B cell (primary cell): ENCODE measurements around the gene PALM3. TPM values are rescaled to one million over a fixed set of nuclear protein-coding genes. Genes with fewer than 3 reads are reported as not detected.
A peak's percentile ranks its signal among the peaks of the same experiment; 100 is the strongest.

Experiments
- ATAC-seq: fragments of 200-7000 bp; cut with Tn5 transposase; one replicate; pipeline ENCODE4 v1.10.0; 2021; ENCODE audit warnings: low read depth, mild to moderate bottlenecking, moderate number of reproducible peaks, moderate library complexity
- CTCF ChIA-PET: fragments of 350-600 bp; sonication (Branson Sonifier 250); formaldehyde crosslinking; loops from one replicate; lab custom pipeline; 2021; ENCODE audit warnings: antibody characterized with exemption, inconsistent platforms; lab: Charles Lee
- POLR2A ChIA-PET: fragments of 350-600 bp; sonication (Branson Sonifier 250); formaldehyde crosslinking; loops from one replicate; lab custom pipeline; 2021; ENCODE audit warnings: antibody characterized with exemption; lab: Charles Lee
- DNase-seq: peaks from one replicate; pipeline ENCODE4 v3.0.0; 2013
- H2AFZ ChIP-seq: 2 replicates; pipeline ENCODE4 v1.6.1; 2012; ENCODE audit warnings: mild to moderate bottlenecking, low read depth, low read length; ENCODE audit not compliant: insufficient read depth, poor library complexity, severe bottlenecking
- H3K27ac ChIP-seq, 2 donors: 1 replicate in 1 of 2; 2 replicates in 1 of 2; pipeline ENCODE4 v1.5.1; 2012 to 2013; ENCODE audit warnings: low read length in 2 of 2, mild to moderate bottlenecking in 2 of 2, moderate library complexity in 1 of 2
- H3K27me3 ChIP-seq, 4 experiments: fragments of 200-600 bp in 1 of 4; sonication (generic) in 1 of 4; replicated peaks in 1 of 4; 1 replicate in 2 of 4; 2 replicates in 2 of 4; pipeline versions ENCODE4 v1.6.1 to v1.7.0; 2013 to 2016; ENCODE audit warnings: low read length in 3 of 4, mild to moderate bottlenecking in 2 of 4, mixed read lengths in 1 of 4, moderate library complexity in 1 of 4; ENCODE audit not compliant: insufficient read depth in 4 of 4, control insufficient read depth in 3 of 4; ENCODE audit errors: control extremely low read depth in 1 of 4
- H3K36me3 ChIP-seq, 2 experiments: replicated peaks in 1 of 2; 1 replicate in 1 of 2; 2 replicates in 1 of 2; pipeline versions ENCODE4 v1.6.1 to v1.7.1; 2013; ENCODE audit warnings: low read length in 1 of 2; ENCODE audit not compliant: insufficient read depth in 2 of 2, control insufficient read depth in 1 of 2; ENCODE audit errors: control extremely low read depth in 1 of 2, extremely low read depth in 1 of 2
- H3K4me1 ChIP-seq, 2 donors: fragments of 200-600 bp in 1 of 2; sonication (generic) in 1 of 2; 1 replicate in 1 of 2; 2 replicates in 1 of 2; pipeline versions ENCODE4 v1.5.1 to v1.6.1; 2013 to 2017; ENCODE audit warnings: low read length in 2 of 2; ENCODE audit not compliant: control insufficient read depth in 2 of 2, insufficient read depth in 2 of 2
- H3K4me2 ChIP-seq: replicated peaks from 2 replicates; pipeline ENCODE3; 2012; ENCODE audit warnings: mild to moderate bottlenecking, low read depth, low read length; ENCODE audit not compliant: poor library complexity, severe bottlenecking
- H3K4me3 ChIP-seq, 5 experiments: fragments of 200-600 bp in 1 of 5; sonication (generic) in 1 of 5; 1 replicate in 3 of 5; 2 replicates in 2 of 5; pipeline versions ENCODE4 v1.5.1 to v1.7.0; 2011 to 2016; ENCODE audit warnings: low read length in 4 of 5, mild to moderate bottlenecking in 4 of 5, low read depth in 2 of 5, control low read depth in 1 of 5, moderate library complexity in 1 of 5; ENCODE audit not compliant: insufficient read depth in 1 of 5; ENCODE audit errors: control extremely low read depth in 1 of 5, extremely low read depth in 1 of 5
- H3K79me2 ChIP-seq: fragments of 200-600 bp; sonication (generic); one replicate; pipeline ENCODE4 v1.6.0; 2016; ENCODE audit warnings: low read length; ENCODE audit not compliant: control insufficient read depth, insufficient read depth
- H3K9ac ChIP-seq: fragments of 200-600 bp; sonication (generic); 2 replicates; pipeline ENCODE4 v1.6.1; 2017; ENCODE audit warnings: mild to moderate bottlenecking, low read length, moderate library complexity
- H3K9me3 ChIP-seq, 3 donors: one replicate each; pipeline versions ENCODE4 v1.6.1 to v1.7.1; 2013; ENCODE audit warnings: low read length in 2 of 3; ENCODE audit not compliant: control insufficient read depth in 2 of 3, insufficient read depth in 1 of 3; ENCODE audit errors: control extremely low read depth in 1 of 3
- H4K20me1 ChIP-seq: 2 replicates; pipeline ENCODE4 v1.6.0; 2012; ENCODE audit warnings: mild to moderate bottlenecking, low read length; ENCODE audit not compliant: insufficient read depth, control insufficient read depth, poor library complexity, severe bottlenecking
- H3K27ac Mint-ChIP-seq: one replicate; pipeline ENCODE4 v1.8.0; 2021; ENCODE audit warnings: mixed read lengths
- H3K27me3 Mint-ChIP-seq: one replicate; pipeline ENCODE4 v1.8.0; 2021; ENCODE audit warnings: mixed read lengths
- H3K4me1 Mint-ChIP-seq: one replicate; pipeline ENCODE4 v1.8.0; 2021; ENCODE audit warnings: mixed read lengths
- H3K4me3 Mint-ChIP-seq: one replicate; pipeline ENCODE4 v1.8.0; 2021; ENCODE audit warnings: mixed read lengths
- H3K9me3 Mint-ChIP-seq: one replicate; pipeline ENCODE4 v1.8.0; 2022; ENCODE audit warnings: mixed read lengths; ENCODE audit not compliant: insufficient read depth
- CTCF ChIP-seq: fragments of 200-600 bp; IDR thresholded peaks from one replicate; pipeline ENCODE4 v1.8.0; 2022; ENCODE audit warnings: antibody characterized with exemption, mild to moderate bottlenecking
- EZH2 ChIP-seq: IDR thresholded peaks from 2 replicates; pipeline ENCODE4 v1.6.1; 2012; ENCODE audit warnings: borderline replicate concordance, low read depth, mild to moderate bottlenecking, moderate library complexity, low read length; ENCODE audit not compliant: insufficient read depth, poor library complexity, severe bottlenecking
- WGBS: methylation state at CpG from one replicate; pipeline ENCODE4 v1.1.5; 2013; ENCODE audit warnings: missing lambda C conversion rate; ENCODE audit not compliant: insufficient coverage; 5-methylcytosine and 5-hydroxymethylcytosine counted together
- intact Hi-C: fragments of 100-400 bp; cut with micrococcal nuclease; formaldehyde crosslinking; loops from one replicate; pipeline ENCODE4 v1.10.0; 2022
- polyA plus RNA-seq: library from polyadenylated mRNA; depleted of rRNA; stranded (reverse); fragments of >200 nt; gene quantifications from 2 replicates; pipeline ENCODE4 v1.2.3, GENCODE V29; 2012
- total RNA-seq, 2 donors: library from RNA; stranded (reverse); fragments of 120-200 nt in 1 of 2; gene quantifications; 1 replicate in 1 of 2; 2 replicates in 1 of 2; pipeline versions ENCODE4 v1.2.3 to v1.2.4, GENCODE V29; 2013 to 2022

Gene PALM3
- total and polyA plus RNA-seq, 2 donors (not counting 1 experiment from before 2014, with no cell fraction given), result not detected

GRCh38 chr19:14088634-14089411, 26.9 kb upstream of the PALM3 start:
- peaks cover 11% of the 10 kb centered on the region for H4K20me1 ChIP-seq
- ChIA-PET POLR2A (interaction anchor here (0.6 kb wide), 1 partner anchor 268 kb away, joined by 8 read pairs; no protein-coding TSS in a partner anchor), CTCF (interaction anchor here (1.4 to 1.8 kb wide), 3 partner anchors 15 to 48 kb away, joined by 3 to 7 read pairs (median 6); partner anchors contain the start of gene ASF1B)
- WGBS, result 96% methylated on average over 27 of the region's 30 CpGs
- H3K4me3 Mint-ChIP-seq, result peak overlapping the region; percentile 89
- peak overlapping the region; percentile 85 for H3K4me2 ChIP-seq
- ATAC-seq (no peak), DNase-seq (no peak)
- TF ChIP-seq EZH2, result no peak
- TF ChIP-seq CTCF, result no peak
- H3K27me3 ChIP-seq, result no peaks in the 10 kb centered on the region
- peak overlapping the region in 1 of 5 experiments; percentile 53 for H3K4me3 ChIP-seq
- H3K9me3 ChIP-seq, result peaks cover 2 to 8% (median 7%) of the 10 kb centered on the region in 3 donors
- no peaks in the 10 kb centered on the region for H3K79me2 ChIP-seq
- H3K4me1 ChIP-seq, result peaks cover 11 to 18% of the 10 kb centered on the region in 2 donors
- no peak overlapping the region for H2AFZ ChIP-seq
- intact Hi-C loops, result no loop called here
- no peak overlapping the region for H3K9ac ChIP-seq
- H3K27ac ChIP-seq, result no peak overlapping the region
- peaks cover 15% of the 10 kb centered on the region for H3K4me1 Mint-ChIP-seq
- H3K27me3 Mint-ChIP-seq, result no peaks in the 10 kb centered on the region
- peaks cover 6% of the 10 kb centered on the region for H3K9me3 Mint-ChIP-seq
- H3K27ac Mint-ChIP-seq, result peak overlapping the region; percentile 92
- H3K36me3 ChIP-seq, result no peaks in the 10 kb centered on the region

- H3K27ac Mint-ChIP-seq, result no peak overlapping the region
- Histone ChIP-seq H2AFZ (no peak overlapping the region), H3K27me3 (no peaks in the 10 kb centered on the region), H3K9me3 (no peaks in the 10 kb centered on the region), H3K79me2 (peaks cover 4% of the 10 kb centered on the region), H4K20me1 (peaks cover 11% of the 10 kb centered on the region), H3K4me3 (no peak overlapping the region), H3K9ac (no peak overlapping the region), H3K4me1 (peaks cover 13 to 16% of the 10 kb centered on the region in 2 donors), H3K36me3 (no peaks in the 10 kb centered on the region), H3K4me2 (no peak overlapping the region), H3K27ac (no peak overlapping the region)
- no peak overlapping the region for H3K4me3 Mint-ChIP-seq
- ChIA-PET CTCF (no interaction called here), POLR2A (no interaction called here)
- TF ChIP-seq CTCF, result no peak
- no peak for TF ChIP-seq EZH2
- H3K27me3 Mint-ChIP-seq, result no peaks in the 10 kb centered on the region
- intact Hi-C loops, result no loop called here
- 100% methylated on average over 1 of the region's 5 CpGs for WGBS
- no peaks in the 10 kb centered on the region for H3K9me3 Mint-ChIP-seq
- ATAC-seq (no peak), DNase-seq (no peak)
- peaks cover 13% of the 10 kb centered on the region for H3K4me1 Mint-ChIP-seq
Measured at GRCh38 chr19:14086098-14086497, 24.2 kb upstream of the PALM3 start.
